Sigmoid colon (tissue), 7 donors: ENCODE data around the gene CARD9. TPM values are rescaled to one million over a fixed set of nuclear protein-coding genes. Genes with fewer than 3 reads are reported as not detected.

Experiments
- DNase-seq: peaks from one replicate; pipeline ENCODE4 v3.0.0-alpha.2; 2019
- H3K27ac ChIP-seq, 4 donors: fragments of 200-600 bp; sonication (generic); one replicate each; pipeline ENCODE4 v1.5.1; 2016 to 2019; ENCODE audit warnings: mild to moderate bottlenecking in 1 of 4
- H3K27me3 ChIP-seq, 3 donors: fragments of 200-600 bp; sonication (generic); one replicate each; pipeline ENCODE4 v1.5.1; 2019; ENCODE audit warnings: mild to moderate bottlenecking in 1 of 3
- H3K36me3 ChIP-seq, 4 donors: fragments of 200-600 bp; sonication (generic); one replicate each; pipeline ENCODE4 v1.5.1; 2016 to 2019
- H3K4me1 ChIP-seq, 4 donors: fragments of 200-600 bp; sonication (generic); one replicate each; pipeline ENCODE4 v1.5.1; 2017 to 2019
- H3K4me3 ChIP-seq, 4 donors: fragments of 200-600 bp; sonication (generic); one replicate each; pipeline ENCODE4 v1.5.1; 2017 to 2019; ENCODE audit warnings: mild to moderate bottlenecking in 2 of 4, moderate library complexity in 1 of 4
- H3K9me3 ChIP-seq, 4 donors: fragments of 200-600 bp in 3 of 4; sonication (generic) in 3 of 4; one replicate each; pipeline versions ENCODE4 v1.5.1 to v1.6.1; 2013 to 2019
- CTCF ChIP-seq, 4 experiments: fragments of 450-650 bp in 3 of 4; fragments of 200-600 bp in 1 of 4; IDR thresholded peaks; one replicate each; pipeline ENCODE4 v1.5.1; 2016 to 2019; ENCODE audit warnings: antibody characterized with exemption in 4 of 4, mild to moderate bottlenecking in 3 of 4, moderate library complexity in 2 of 4
- EP300 ChIP-seq, 4 donors: sonication (generic); formaldehyde crosslinking; IDR thresholded peaks; one replicate each; pipeline ENCODE4 v1.6.1; 2017; ENCODE audit warnings: antibody characterized with exemption in 4 of 4
- POLR2A ChIP-seq, 2 donors: fragments of 450-650 bp; IDR thresholded peaks; one replicate each; pipeline ENCODE4 v1.6.1; 2016; ENCODE audit warnings: antibody characterized with exemption in 2 of 2, mild to moderate bottlenecking in 2 of 2, moderate library complexity in 2 of 2
- POLR2AphosphoS5 ChIP-seq, 4 donors: sonication (generic); formaldehyde crosslinking; IDR thresholded peaks; one replicate each; pipeline ENCODE4 v1.6.1; 2017; ENCODE audit warnings: antibody characterized with exemption in 4 of 4
- WGBS, 2 donors: extraction: QIAGEN DNeasy Blood & Tissue Kit; methylation state at CpG; one replicate each; pipeline ENCODE4 v1.1.7; 2013; 5-methylcytosine and 5-hydroxymethylcytosine counted together
- intact Hi-C: fragments of 100-400 bp; cut with DNase I; formaldehyde crosslinking; loops from one replicate; pipeline ENCODE4 v1.15.1; 2023
- polyA plus RNA-seq, 3 donors: library from polyadenylated mRNA; stranded (reverse); fragments of 200-250 nt; gene quantifications; one replicate each; pipeline ENCODE4 v1.2.3, GENCODE V29; 2013
- total RNA-seq, 4 donors: library from RNA; depleted of rRNA; stranded (reverse); fragments of >200 nt; gene quantifications; one replicate each; pipeline ENCODE4 v1.1.0, GENCODE V29; 2016
- donor health status: healthy with polysubstance abuse.
- donor health status: Bipolar disorder and iron deficiency.
- donor health status: healthy.

Gene CARD9
- total and polyA plus RNA-seq, 7 donors: 1.5 to 6.9 (median 2.3) TPM

- WGBS, 2 donors: 95 to 97% methylated on average over 12 of the region's 12 CpGs
- H3K36me3 ChIP-seq: peaks cover 19 to 58% (median 27%) of the 10 kb centered on the region in 4 donors
These were observed 24.8 kb upstream of the CARD9 start for GRCh38 chr9:136398286-136398685.

GRCh38 chr9:136397643-136398042 is 24.2 kb upstream of the CARD9 start:
- no peak for DNase-seq
- no peaks in the 10 kb centered on the region for H3K9me3 ChIP-seq
- H3K27me3 ChIP-seq: no peaks in the 10 kb centered on the region
- no peak overlapping the region for H3K4me3 ChIP-seq
- intact Hi-C loops: no loop called here
- no peak for TF ChIP-seq CTCF (IDR thresholded peaks at IDR 0.05)
- H3K27ac ChIP-seq: no peak overlapping the region
- H3K4me1 ChIP-seq: peaks cover 0 to 29% (median 21%) of the 10 kb centered on the region in 4 donors
- peaks cover 19 to 63% (median 33%) of the 10 kb centered on the region in 4 donors for H3K36me3 ChIP-seq
- 73 to 87% methylated on average over 6 of the region's 6 CpGs for WGBS, 2 donors

More at GRCh38 chr9:136398286-136398685, 24.8 kb upstream of the CARD9 start:
- no peak for DNase-seq
- Histone ChIP-seq H3K27ac (no peak overlapping the region), H3K27me3 (no peaks in the 10 kb centered on the region), H3K4me3 (no peak overlapping the region), H3K9me3 (no peaks in the 10 kb centered on the region), H3K4me1 (peaks cover 0 to 29% (median 21%) of the 10 kb centered on the region in 4 donors)
- TF ChIP-seq CTCF (IDR thresholded peaks at IDR 0.05) (no peak), EP300 (IDR thresholded peaks at IDR 0.05) (no peak), POLR2AphosphoS5 (IDR thresholded peaks at IDR 0.05) (no peak), POLR2A (IDR thresholded peaks at IDR 0.05) (no peak)
- intact Hi-C loops: no loop called here

- peaks cover 19 to 71% (median 44%) of the 10 kb centered on the region in 4 donors for H3K36me3 ChIP-seq
- H3K4me1 ChIP-seq: peaks cover 0 to 28% (median 21%) of the 10 kb centered on the region in 4 donors
- no peak overlapping the region for H3K4me3 ChIP-seq
- H3K27me3 ChIP-seq: no peaks in the 10 kb centered on the region
- H3K27ac ChIP-seq: no peak overlapping the region
- 21 to 61% methylated on average over 4 of the region's 4 CpGs for WGBS, 2 donors
- DNase-seq: no peak
- H3K9me3 ChIP-seq: no peaks in the 10 kb centered on the region
- TF ChIP-seq CTCF (IDR thresholded peaks at IDR 0.05) (no peak), POLR2AphosphoS5 (IDR thresholded peaks at IDR 0.05) (no peak), POLR2A (IDR thresholded peaks at IDR 0.05) (no peak), EP300 (IDR thresholded peaks at IDR 0.05) (no peak)
- intact Hi-C loops: no loop called here
These were observed 22.7 kb upstream of the CARD9 start for GRCh38 chr9:136396219-136396515.

- Histone ChIP-seq H3K27ac (no peak overlapping the region), H3K4me1 (peaks cover 0 to 22% (median 18%) of the 10 kb centered on the region in 4 donors), H3K9me3 (no peaks in the 10 kb centered on the region), H3K27me3 (no peaks in the 10 kb centered on the region), H3K4me3 (no peak overlapping the region), H3K36me3 (peaks cover 19 to 74% (median 44%) of the 10 kb centered on the region in 4 donors)
- intact Hi-C loops: no loop called here
- WGBS, 2 donors: 42 to 78% methylated on average over 26 of the region's 26 CpGs
- TF ChIP-seq POLR2AphosphoS5 (IDR thresholded peaks at IDR 0.05) (no peak), POLR2A (IDR thresholded peaks at IDR 0.05) (no peak), CTCF (IDR thresholded peaks at IDR 0.05) (no peak), EP300 (IDR thresholded peaks at IDR 0.05) (no peak)
- no peak for DNase-seq
These were observed 22.1 kb upstream of the CARD9 start for GRCh38 chr9:136395345-136396218.
